Right lobe of liver (tissue), 4 donors: ENCODE results near the gene OR14A16.

Source experiments
- POLR2A ChIP-seq: fragments of 450-650 bp; IDR thresholded peaks from one replicate; pipeline ENCODE4 v1.6.1; 2017; ENCODE audit warnings: antibody characterized with exemption, mild to moderate bottlenecking
- TF ChIP-seq, protein P1 (sequence below), 4 donors: fragments of 200-600 bp in 3 of 4; fragments of 450-650 bp in 1 of 4; IDR thresholded peaks; one replicate each; pipeline versions ENCODE4 v1.5.1 to v1.8.0; 2016 to 2022; ENCODE audit warnings: antibody characterized with exemption in 4 of 4, mild to moderate bottlenecking in 2 of 4
- donor health status: DM: no; HTN: no; CAD: no.
- donor health status: DM: no; HTN: no; CAD: no.
- donor health status: DM: no; HTN: yes; CAD: no.

DNA sequence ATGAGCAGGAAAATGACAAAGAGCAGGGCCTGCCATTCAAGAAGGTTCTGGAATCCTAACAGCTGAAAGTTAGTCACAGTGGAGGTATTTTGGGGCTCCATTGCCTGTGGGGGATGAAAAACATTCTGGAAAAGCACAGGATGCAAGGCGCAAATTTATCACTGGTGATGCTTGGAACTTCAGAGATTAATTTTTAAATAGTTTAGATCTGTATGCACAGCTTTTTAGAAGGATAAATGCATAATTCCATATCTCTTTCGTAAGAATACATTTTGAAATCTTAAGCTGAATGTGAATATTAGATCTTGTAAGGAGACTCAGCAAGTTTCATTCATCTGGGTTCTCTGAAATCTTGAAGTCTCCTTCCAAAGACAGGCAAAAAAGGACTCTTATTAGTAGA is 17.9 kb upstream of the OR14A16 start, which contains the start of gene OR11L1:
- TF ChIP-seq, protein P1, sequence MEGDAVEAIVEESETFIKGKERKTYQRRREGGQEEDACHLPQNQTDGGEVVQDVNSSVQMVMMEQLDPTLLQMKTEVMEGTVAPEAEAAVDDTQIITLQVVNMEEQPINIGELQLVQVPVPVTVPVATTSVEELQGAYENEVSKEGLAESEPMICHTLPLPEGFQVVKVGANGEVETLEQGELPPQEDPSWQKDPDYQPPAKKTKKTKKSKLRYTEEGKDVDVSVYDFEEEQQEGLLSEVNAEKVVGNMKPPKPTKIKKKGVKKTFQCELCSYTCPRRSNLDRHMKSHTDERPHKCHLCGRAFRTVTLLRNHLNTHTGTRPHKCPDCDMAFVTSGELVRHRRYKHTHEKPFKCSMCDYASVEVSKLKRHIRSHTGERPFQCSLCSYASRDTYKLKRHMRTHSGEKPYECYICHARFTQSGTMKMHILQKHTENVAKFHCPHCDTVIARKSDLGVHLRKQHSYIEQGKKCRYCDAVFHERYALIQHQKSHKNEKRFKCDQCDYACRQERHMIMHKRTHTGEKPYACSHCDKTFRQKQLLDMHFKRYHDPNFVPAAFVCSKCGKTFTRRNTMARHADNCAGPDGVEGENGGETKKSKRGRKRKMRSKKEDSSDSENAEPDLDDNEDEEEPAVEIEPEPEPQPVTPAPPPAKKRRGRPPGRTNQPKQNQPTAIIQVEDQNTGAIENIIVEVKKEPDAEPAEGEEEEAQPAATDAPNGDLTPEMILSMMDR (IDR thresholded peaks at IDR 0.05) = no peak
- no peak for TF ChIP-seq POLR2A
